ENCODE data around the gene HSPB2. TPM values are rescaled to one million over a fixed set of nuclear protein-coding genes. Genes with fewer than 3 reads are reported as not detected.
A peak's percentile ranks its signal among the peaks of the same experiment; 100 is the strongest.

The HSPB2 gene
- total and polyA plus RNA-seq, 10 of the 15 experiments (the other 5 are each of a cell fraction or from before 2014, with no cell fraction given) = not detected

GRCh38 chr11:111912535-111912934 lies at the start of gene HSPB2 (continued):
- no peak for TF ChIP-seq NR2C1 (IDR thresholded peaks at IDR 0.05)
- no peak for TF ChIP-seq POLR2AphosphoS5 (IDR thresholded peaks at IDR 0.05; ENCODE audit: low read length)
- no peak for TF ChIP-seq BCL3 (IDR thresholded peaks at IDR 0.05; ENCODE audit: borderline replicate concordance, insufficient read depth, low read depth, low read length, poor library complexity, severe bottlenecking)
- TF ChIP-seq CHD4 (IDR thresholded peaks at IDR 0.05) = no peak
- no peak for TF ChIP-seq FOXM1 (IDR thresholded peaks at IDR 0.05; ENCODE audit: low read depth, low read length)
- no peak for TF ChIP-seq NBN (IDR thresholded peaks at IDR 0.05)
- no peak for TF ChIP-seq PAX5 (IDR thresholded peaks at IDR 0.05; ENCODE audit: borderline replicate concordance, low read depth, low read length)
- no peak for TF ChIP-seq RFX5 (IDR thresholded peaks at IDR 0.05; ENCODE audit: low read depth, low read length)
- TF ChIP-seq ZBED1 (IDR thresholded peaks at IDR 0.05; ENCODE audit: borderline replicate concordance) = no peak
- TF ChIP-seq MXI1 (IDR thresholded peaks at IDR 0.05; ENCODE audit: low read depth, low read length) = no peak

GRCh38 chr11:111870113-111870512 lies 42.4 kb upstream of the HSPB2 start:
- H3K27ac ChIP-seq (ENCODE audit: control insufficient read depth, insufficient read depth) = no peak overlapping the region; the same call in 1 of the 2 replicates
- H3K79me2 ChIP-seq (ENCODE audit: control insufficient read depth, insufficient read depth, low read length) = peaks cover 10% of the 10 kb centered on the region
- no peak overlapping the region for H2AFZ ChIP-seq (ENCODE audit: control insufficient read depth, low read depth, low read length)
- peak overlapping the region; percentile 34; the same call in 1 of the 2 replicates for H3K4me3 ChIP-seq
- intact Hi-C loops (cut with micrococcal nuclease; ENCODE audit: unreplicated experiment) (loop anchor here (10.0 kb wide), 1 partner anchor 355 kb away; the partner anchor contains the start of gene PTS), in situ Hi-C loops (cut with MboI) (no loop called here)
- H3K9ac ChIP-seq (ENCODE audit: control insufficient read depth, insufficient read depth, low read length) = peak overlapping the region; percentile 64; the same call in 1 of the 2 replicates
- peak overlapping the region; percentile 91 for H3K4me2 ChIP-seq (ENCODE audit: control insufficient read depth, insufficient read depth)
- FAIRE-seq (no peak), ATAC-seq (no peak), DNase-seq (ENCODE audit: low read depth, low spot score) (no peak)
- BruUV-seq (replicated peaks) = no TSS peak
- H3K4me1 ChIP-seq (ENCODE audit: control insufficient read depth, insufficient read depth, low read length) = peaks cover 4% of the 10 kb centered on the region; the same call in 1 of the 2 replicates
- RAD21 ChIA-PET (ENCODE audit: unreplicated experiment) = interaction anchor here (0.7 to 2.5 kb wide), 10 partner anchors 10 to 717 kb away, joined by 3 to 13 read pairs (median 4); partner anchors contain the start of gene CFAP68
- H3K27me3 ChIP-seq (replicated peaks in 1 of 2; ENCODE audit: control insufficient read depth in 2 of 2, insufficient read depth in 2 of 2, low read length in 1 of 2) = no peaks in the 10 kb centered on the region
- SMC1A ChIA-PET (ENCODE audit: uncharacterized antibody, unreplicated experiment) = interaction anchor here (0.6 to 3.2 kb wide), 10 partner anchors 9 to 203 kb away, joined by 3 to 14 read pairs (median 4); no protein-coding TSS in a partner anchor
- WGBS (ENCODE audit: insufficient coverage, insufficient replicate concordance, low lambda C conversion rate, missing lambda C conversion rate) = 100% methylated on average over 1 of the region's 1 CpG
- H3K9me3 ChIP-seq (replicated peaks; ENCODE audit: control insufficient read depth, insufficient read depth, low read length) = no peaks in the 10 kb centered on the region
- CTCF ChIA-PET = interaction anchor here (0.6 to 3.2 kb wide), 10 partner anchors 8 to 196 kb away, joined by 3 to 21 read pairs (median 4); partner anchors contain the start of genes CFAP68 and FDXACB1
- POLR2A ChIA-PET = interaction anchor here (0.6 to 1.1 kb wide), 3 partner anchors 39 to 1185 kb away, joined by 4 to 7 read pairs (median 4); no protein-coding TSS in a partner anchor
- no peaks in the 10 kb centered on the region for H4K20me1 ChIP-seq (ENCODE audit: control insufficient read depth, insufficient read depth)
- peaks cover 0 to 10% of the 10 kb centered on the region in 2 experiments; a peak in 1 of 4 replicates for H3K36me3 ChIP-seq (ENCODE audit: control insufficient read depth in 2 of 2, insufficient read depth in 2 of 2, low read length in 1 of 2)
- TF ChIP-seq HDAC2 (IDR thresholded peaks at IDR 0.05) = no peak
- no peak for TF ChIP-seq FOS (IDR thresholded peaks at IDR 0.05; ENCODE audit: borderline replicate concordance, extremely low read depth, insufficient read length)
- TF ChIP-seq CHD2 (IDR thresholded peaks at IDR 0.05; ENCODE audit: borderline replicate concordance, low read depth, low read length) = no peak
- TF ChIP-seq MTA2 (IDR thresholded peaks at IDR 0.05; ENCODE audit: low read depth) = no peak
- no peak for TF ChIP-seq TCF12 (IDR thresholded peaks at IDR 0.05; ENCODE audit: low read depth, low read length)
- TF ChIP-seq NR2F1 (conservative IDR thresholded peaks at IDR 0.05) = no peak
- no peak for TF ChIP-seq ZNF622 (IDR thresholded peaks at IDR 0.05)
- TF ChIP-seq, protein P1, sequence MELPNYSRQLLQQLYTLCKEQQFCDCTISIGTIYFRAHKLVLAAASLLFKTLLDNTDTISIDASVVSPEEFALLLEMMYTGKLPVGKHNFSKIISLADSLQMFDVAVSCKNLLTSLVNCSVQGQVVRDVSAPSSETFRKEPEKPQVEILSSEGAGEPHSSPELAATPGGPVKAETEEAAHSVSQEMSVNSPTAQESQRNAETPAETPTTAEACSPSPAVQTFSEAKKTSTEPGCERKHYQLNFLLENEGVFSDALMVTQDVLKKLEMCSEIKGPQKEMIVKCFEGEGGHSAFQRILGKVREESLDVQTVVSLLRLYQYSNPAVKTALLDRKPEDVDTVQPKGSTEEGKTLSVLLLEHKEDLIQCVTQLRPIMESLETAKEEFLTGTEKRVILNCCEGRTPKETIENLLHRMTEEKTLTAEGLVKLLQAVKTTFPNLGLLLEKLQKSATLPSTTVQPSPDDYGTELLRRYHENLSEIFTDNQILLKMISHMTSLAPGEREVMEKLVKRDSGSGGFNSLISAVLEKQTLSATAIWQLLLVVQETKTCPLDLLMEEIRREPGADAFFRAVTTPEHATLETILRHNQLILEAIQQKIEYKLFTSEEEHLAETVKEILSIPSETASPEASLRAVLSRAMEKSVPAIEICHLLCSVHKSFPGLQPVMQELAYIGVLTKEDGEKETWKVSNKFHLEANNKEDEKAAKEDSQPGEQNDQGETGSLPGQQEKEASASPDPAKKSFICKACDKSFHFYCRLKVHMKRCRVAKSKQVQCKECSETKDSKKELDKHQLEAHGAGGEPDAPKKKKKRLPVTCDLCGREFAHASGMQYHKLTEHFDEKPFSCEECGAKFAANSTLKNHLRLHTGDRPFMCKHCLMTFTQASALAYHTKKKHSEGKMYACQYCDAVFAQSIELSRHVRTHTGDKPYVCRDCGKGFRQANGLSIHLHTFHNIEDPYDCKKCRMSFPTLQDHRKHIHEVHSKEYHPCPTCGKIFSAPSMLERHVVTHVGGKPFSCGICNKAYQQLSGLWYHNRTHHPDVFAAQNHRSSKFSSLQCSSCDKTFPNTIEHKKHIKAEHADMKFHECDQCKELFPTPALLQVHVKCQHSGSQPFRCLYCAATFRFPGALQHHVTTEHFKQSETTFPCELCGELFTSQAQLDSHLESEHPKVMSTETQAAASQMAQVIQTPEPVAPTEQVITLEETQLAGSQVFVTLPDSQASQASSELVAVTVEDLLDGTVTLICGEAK (IDR thresholded peaks at IDR 0.05; ENCODE audit: borderline replicate concordance) = no peak
- TF ChIP-seq SRF (IDR thresholded peaks at IDR 0.05; ENCODE audit: low read depth in 2 of 2, low read length in 2 of 2) = no peak
- no peak for TF ChIP-seq POU2F2 (IDR thresholded peaks at IDR 0.05; ENCODE audit: borderline replicate concordance, low read depth, low read length)
